Thymus (tissue), 11 donors: ENCODE results near the gene C8B. TPM values are rescaled to one million over a fixed set of nuclear protein-coding genes. Genes with fewer than 3 reads are reported as not detected.

Experiments
- DNase-seq, 9 donors: peaks; one replicate each; pipeline ENCODE4 v3.0.0-alpha.2; 2013; ENCODE audit warnings: low spot score in 9 of 9, low read depth in 6 of 9, missing footprints in 1 of 9
- H3K27ac ChIP-seq, 2 donors: one replicate each; pipeline ENCODE4 v1.5.1; 2013; ENCODE audit warnings: control low read depth in 1 of 2, low read depth in 1 of 2, low read length in 1 of 2, mild to moderate bottlenecking in 1 of 2, moderate library complexity in 1 of 2
- H3K27me3 ChIP-seq, 2 donors: one replicate each; pipeline ENCODE4 v1.5.1; 2013; ENCODE audit warnings: low read length in 1 of 2; ENCODE audit not compliant: control insufficient read depth in 2 of 2, insufficient read depth in 1 of 2
- H3K36me3 ChIP-seq, 2 donors: one replicate each; pipeline ENCODE4 v1.5.1; 2013; ENCODE audit warnings: low read length in 1 of 2, mild to moderate bottlenecking in 1 of 2, moderate library complexity in 1 of 2; ENCODE audit not compliant: control insufficient read depth in 2 of 2, insufficient read depth in 2 of 2
- H3K4me1 ChIP-seq, 2 donors: one replicate each; pipeline ENCODE4 v1.5.1; 2013; ENCODE audit warnings: low read length in 2 of 2; ENCODE audit not compliant: control insufficient read depth in 2 of 2, insufficient read depth in 2 of 2
- H3K4me3 ChIP-seq, 2 donors: one replicate each; pipeline ENCODE4 v1.5.1; 2013; ENCODE audit warnings: low read length in 2 of 2, control low read depth in 1 of 2, mild to moderate bottlenecking in 1 of 2
- H3K9me3 ChIP-seq, 2 donors: one replicate each; pipeline ENCODE4 v1.5.1; 2013; ENCODE audit warnings: low read length in 1 of 2, mild to moderate bottlenecking in 1 of 2; ENCODE audit not compliant: control insufficient read depth in 2 of 2, insufficient read depth in 1 of 2
- WGBS: extraction: QIAGEN DNeasy Blood & Tissue Kit; methylation state at CpG from one replicate; pipeline ENCODE4 v1.1.7; 2013; 5-methylcytosine and 5-hydroxymethylcytosine counted together
- polyA plus RNA-seq: library from polyadenylated mRNA; stranded (reverse); fragments of 200-250 nt; gene quantifications from one replicate; pipeline ENCODE4 v1.2.3, GENCODE V29; 2013
- total RNA-seq: library from RNA; stranded (reverse); fragments of 120-200 nt; gene quantifications from one replicate; pipeline ENCODE4 v1.2.4, GENCODE V29; 2013
- donor health status: healthy.

Gene C8B
- total and polyA plus RNA-seq, 2 donors: 0.05 TPM; not detected in 1

DNA sequence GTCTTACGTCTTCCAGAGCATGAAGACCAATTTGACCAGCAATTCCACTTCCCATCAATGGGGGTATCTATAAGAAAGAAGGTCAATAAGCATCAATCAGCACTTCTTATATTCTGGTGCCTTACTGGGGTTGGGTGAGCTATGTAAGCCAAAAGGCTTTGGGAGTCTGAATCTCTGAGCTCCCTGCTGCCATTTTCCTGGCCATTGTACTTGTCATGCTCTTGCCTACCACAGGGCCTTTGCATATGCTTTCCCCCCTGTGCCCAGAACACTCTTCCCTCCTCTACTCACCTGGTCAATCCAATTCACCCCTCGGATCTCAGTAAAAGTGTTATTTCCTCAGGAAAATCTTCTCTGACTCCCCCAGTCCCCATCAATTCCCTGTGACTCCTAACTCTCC lies 36.3 kb downstream of the C8B start:
- Histone ChIP-seq H3K4me1 (no peaks in the 10 kb centered on the region), H3K27ac (no peak overlapping the region), H3K9me3 (no peaks in the 10 kb centered on the region), H3K4me3 (no peak overlapping the region), H3K27me3 (no peaks in the 10 kb centered on the region), H3K36me3 (no peaks in the 10 kb centered on the region)
- WGBS: 92% methylated on average over 2 of the region's 2 CpGs
- no peak for DNase-seq

DNA sequence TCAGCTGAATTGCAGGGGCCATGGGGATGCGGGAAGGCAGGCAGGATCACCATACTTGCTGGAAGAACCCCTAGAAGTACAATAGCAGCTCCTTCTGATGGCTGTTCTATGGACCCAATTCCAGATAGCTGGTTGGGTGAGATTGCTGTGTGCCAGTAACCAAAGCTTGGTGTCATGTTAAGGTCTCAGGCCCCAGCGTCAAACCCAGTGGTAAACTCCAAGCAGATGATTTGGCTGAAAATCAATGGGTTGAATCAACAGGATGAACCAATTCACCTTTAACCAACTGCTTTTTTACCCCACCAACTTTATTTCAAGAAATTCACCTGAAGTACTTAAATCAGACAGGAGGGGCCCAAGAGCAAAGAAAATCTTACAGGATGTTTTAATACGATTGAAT lies 37.8 kb downstream of the C8B start:
- no peak for DNase-seq
- Histone ChIP-seq H3K4me3 (no peak overlapping the region), H3K4me1 (no peaks in the 10 kb centered on the region), H3K27ac (no peak overlapping the region), H3K9me3 (no peaks in the 10 kb centered on the region), H3K36me3 (no peaks in the 10 kb centered on the region), H3K27me3 (no peaks in the 10 kb centered on the region)
- WGBS: 96% methylated on average over 3 of the region's 3 CpGs

DNA sequence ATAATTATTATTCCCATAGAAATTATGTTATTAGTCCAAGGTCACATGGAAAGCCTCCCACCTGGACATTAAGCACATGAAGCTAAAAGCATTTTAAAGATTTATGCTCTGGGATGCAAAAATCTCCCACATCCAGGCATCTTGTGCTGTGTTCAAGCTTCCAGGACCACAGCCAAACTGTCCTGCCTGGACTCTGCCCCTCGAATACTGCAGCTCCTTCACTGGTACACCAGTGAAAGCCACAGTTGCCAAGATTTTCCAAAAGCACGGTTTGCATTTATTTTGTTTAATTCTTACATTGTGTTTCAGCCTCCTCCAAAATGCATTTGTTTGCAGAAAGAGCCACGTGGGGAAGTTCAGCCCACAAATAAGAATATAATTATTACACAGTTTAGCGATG lies 38.6 kb downstream of the C8B start:
- 78% methylated on average over 4 of the region's 4 CpGs for WGBS
- Histone ChIP-seq H3K27ac (no peak overlapping the region), H3K4me1 (no peaks in the 10 kb centered on the region), H3K4me3 (no peak overlapping the region), H3K27me3 (no peaks in the 10 kb centered on the region), H3K9me3 (no peaks in the 10 kb centered on the region), H3K36me3 (no peaks in the 10 kb centered on the region)
- no peak for DNase-seq

DNA sequence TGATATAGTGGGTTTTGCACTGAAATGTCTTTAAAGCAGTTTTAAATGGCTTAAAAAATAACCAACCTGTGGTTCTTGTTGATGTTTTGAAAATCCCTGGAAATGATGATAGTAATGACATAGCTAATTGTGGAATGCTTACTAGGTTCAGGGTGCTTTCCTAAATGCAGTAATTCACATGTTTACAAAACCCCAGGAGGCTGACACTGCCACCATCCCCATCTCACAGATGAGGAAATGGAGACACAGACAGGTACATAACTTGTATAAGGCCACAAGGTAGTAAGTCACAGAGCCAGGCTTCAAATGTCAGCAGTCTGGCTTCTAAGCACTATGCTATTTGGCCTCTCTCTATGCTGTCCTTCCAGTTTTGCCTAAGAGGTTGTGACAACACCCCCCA lies 40.6 kb downstream of the C8B start:
- no peak for DNase-seq
- H3K27me3 ChIP-seq: no peaks in the 10 kb centered on the region

DNA sequence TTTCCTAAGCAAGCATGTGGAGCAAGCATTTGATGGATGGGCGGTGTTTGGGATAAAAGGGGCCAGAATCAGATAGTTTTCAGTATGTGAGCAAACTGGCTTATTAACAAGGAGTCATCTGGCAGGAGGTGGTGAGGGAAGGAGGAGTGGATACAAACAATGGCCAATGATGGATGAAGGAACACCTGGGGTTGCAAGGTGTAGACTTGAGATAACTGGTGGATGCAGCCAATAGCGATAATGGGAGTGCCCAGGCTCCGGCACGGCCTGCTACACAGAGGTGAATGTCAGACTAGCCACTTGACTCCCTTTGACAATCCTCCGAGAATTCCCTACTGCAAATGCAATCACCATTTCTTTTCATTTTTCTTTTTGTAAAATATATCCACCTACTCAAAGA lies 41.7 kb downstream of the C8B start:
- Histone ChIP-seq H3K9me3 (no peaks in the 10 kb centered on the region), H3K36me3 (no peaks in the 10 kb centered on the region), H3K4me3 (no peak overlapping the region), H3K4me1 (no peaks in the 10 kb centered on the region), H3K27ac (no peak overlapping the region), H3K27me3 (no peaks in the 10 kb centered on the region)
- 93% methylated on average over 5 of the region's 5 CpGs for WGBS
- DNase-seq: no peak

More for the DNA sequence above, 40.6 kb downstream of the C8B start:
- Histone ChIP-seq H3K4me1 (no peaks in the 10 kb centered on the region), H3K4me3 (no peak overlapping the region), H3K36me3 (no peaks in the 10 kb centered on the region), H3K27ac (no peak overlapping the region), H3K9me3 (no peaks in the 10 kb centered on the region)

DNA sequence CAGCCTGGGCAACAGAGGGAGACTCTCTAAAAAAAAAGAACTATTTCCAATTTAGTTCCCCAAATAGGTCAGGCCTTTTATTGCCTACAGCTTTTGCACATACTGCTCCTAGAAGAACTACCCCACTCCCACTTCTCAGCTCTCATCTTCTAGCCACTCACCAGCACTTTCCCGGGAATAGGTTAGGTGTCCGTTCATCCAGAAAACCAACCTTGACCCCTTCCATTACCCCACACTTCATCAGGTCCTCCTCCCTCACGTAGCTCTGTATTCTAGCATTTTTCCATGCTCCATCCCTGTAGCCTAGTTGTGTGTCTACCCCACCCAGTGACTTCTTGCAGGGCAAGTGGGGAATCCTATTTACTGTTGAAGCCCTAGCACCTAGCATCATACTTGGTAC lies 42.6 kb downstream of the C8B start:
- Histone ChIP-seq H3K27me3 (no peaks in the 10 kb centered on the region), H3K36me3 (no peaks in the 10 kb centered on the region), H3K27ac (no peak overlapping the region), H3K4me1 (no peaks in the 10 kb centered on the region), H3K4me3 (no peak overlapping the region), H3K9me3 (no peaks in the 10 kb centered on the region)
- no peak for DNase-seq
- WGBS: 33% methylated on average over 3 of the region's 3 CpGs

DNA sequence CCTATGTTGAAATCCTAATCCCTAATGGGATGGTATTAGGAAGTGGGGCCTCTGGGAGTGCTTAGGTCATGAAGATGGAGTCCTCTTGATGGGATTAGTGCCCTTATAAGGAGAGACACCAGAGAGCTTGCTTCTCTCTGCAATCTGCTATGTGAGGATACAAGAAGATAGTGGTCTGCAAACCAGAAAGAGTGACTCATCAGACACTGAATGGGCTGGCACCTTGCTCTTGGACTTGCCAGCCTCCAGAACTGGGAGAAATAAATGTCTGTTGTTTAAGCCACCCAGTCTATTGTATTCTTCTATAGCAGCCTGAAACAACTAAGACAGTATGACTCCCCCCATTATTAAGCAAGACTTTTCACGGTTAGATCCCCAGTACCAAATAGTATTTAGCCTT lies 43.3 kb downstream of the C8B start:
- Histone ChIP-seq H3K27me3 (no peaks in the 10 kb centered on the region), H3K4me3 (no peak overlapping the region), H3K4me1 (no peaks in the 10 kb centered on the region), H3K9me3 (no peaks in the 10 kb centered on the region), H3K27ac (no peak overlapping the region), H3K36me3 (no peaks in the 10 kb centered on the region)
- DNase-seq: no peak
- 91% methylated on average over 1 of the region's 1 CpG for WGBS

DNA sequence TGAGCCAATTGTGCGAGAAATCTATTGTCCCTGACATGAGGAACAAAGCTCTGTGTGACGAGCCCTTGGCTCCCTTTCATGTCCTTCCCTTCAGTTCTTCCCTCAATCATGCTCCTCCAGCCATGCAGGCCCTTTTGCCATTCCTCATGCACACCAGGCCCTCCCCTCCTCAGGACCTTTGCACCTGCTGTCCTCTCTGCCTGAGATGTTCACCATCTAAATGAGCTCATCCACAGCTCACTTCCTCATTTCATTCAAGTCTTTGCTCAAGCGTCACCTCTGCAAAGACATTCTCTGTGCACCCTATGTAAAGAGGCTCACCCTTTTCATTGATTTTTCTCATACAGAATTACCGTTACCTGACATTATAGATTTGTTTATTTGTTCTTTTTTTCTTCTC lies 43.7 kb downstream of the C8B start:
- Histone ChIP-seq H3K9me3 (no peaks in the 10 kb centered on the region), H3K27me3 (no peaks in the 10 kb centered on the region), H3K36me3 (no peaks in the 10 kb centered on the region), H3K27ac (no peak overlapping the region), H3K4me1 (no peaks in the 10 kb centered on the region), H3K4me3 (no peak overlapping the region)
- 67% methylated on average over 4 of the region's 4 CpGs for WGBS
- DNase-seq: no peak

DNA sequence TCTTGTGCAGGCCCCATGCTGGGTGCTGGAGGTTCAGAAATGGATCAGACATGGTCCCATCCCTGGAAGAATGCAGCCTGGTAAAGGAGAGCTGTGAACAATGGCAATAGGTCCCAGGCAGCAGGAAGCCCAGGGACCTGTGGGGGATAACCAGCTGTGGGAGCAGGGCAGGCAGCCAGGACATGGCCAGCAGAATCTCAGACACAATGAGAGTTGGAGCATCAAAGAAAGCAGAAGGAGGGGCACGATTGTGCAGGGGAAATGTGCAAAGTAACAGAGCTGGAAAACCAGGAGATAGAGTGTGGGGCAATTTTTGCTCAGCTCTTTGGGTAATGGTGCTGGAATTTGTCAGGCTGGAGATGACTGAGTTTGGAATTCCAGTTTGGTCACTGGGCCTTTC lies 44.3 kb downstream of the C8B start:
- no peak overlapping the region for H3K4me3 ChIP-seq
- no peaks in the 10 kb centered on the region for H3K4me1 ChIP-seq
- 39% methylated on average over 1 of the region's 1 CpG for WGBS
- no peak overlapping the region for H3K27ac ChIP-seq
- no peaks in the 10 kb centered on the region for H3K36me3 ChIP-seq
- H3K9me3 ChIP-seq: no peaks in the 10 kb centered on the region
- DNase-seq: no peak
- H3K27me3 ChIP-seq: no peaks in the 10 kb centered on the region

DNA sequence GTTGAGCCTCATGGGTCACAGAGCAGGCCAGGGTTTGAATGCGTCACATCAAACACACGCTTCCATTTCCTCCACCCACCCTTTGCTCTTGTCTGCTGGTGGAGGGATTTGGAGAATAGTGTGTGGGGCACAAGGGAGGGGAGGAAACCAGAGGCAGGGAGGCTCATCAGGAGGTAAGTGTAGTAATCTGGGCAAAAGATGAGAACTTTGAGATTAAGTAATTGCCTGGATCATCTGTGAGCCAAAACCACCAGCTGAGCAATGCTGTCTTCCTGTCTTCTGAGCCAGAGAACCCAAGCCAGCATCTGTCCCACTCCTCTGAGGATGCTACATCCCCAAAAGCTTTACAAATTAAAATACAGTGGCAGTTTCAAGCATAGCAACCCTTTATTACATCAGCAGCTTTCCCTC lies 45.2 kb downstream of the C8B start:
- WGBS: 71% methylated on average over 2 of the region's 2 CpGs

More for the DNA sequence above, 45.2 kb downstream of the C8B start:
- Histone ChIP-seq H3K9me3 (no peaks in the 10 kb centered on the region), H3K36me3 (no peaks in the 10 kb centered on the region), H3K27ac (no peak overlapping the region), H3K4me1 (no peaks in the 10 kb centered on the region), H3K27me3 (no peaks in the 10 kb centered on the region), H3K4me3 (no peak overlapping the region)
- DNase-seq: no peak
